Mucosa of descending colon (tissue), 3 donors: Measurements from ENCODE around the gene TMEM192. TPM values are rescaled to one million over a fixed set of nuclear protein-coding genes. Genes with fewer than 3 reads are reported as not detected.

Experiments
- ATAC-seq: fragments of 200-7000 bp; cut with Tn5 transposase; one replicate; pipeline ENCODE4 v1.9.1; 2020; ENCODE audit warnings: mild to moderate bottlenecking, moderate library complexity
- DNase-seq, 3 donors: peaks; one replicate each; pipeline ENCODE4 v3.0.0-alpha.2; 2020
- H3K36me3 ChIP-seq: fragments of 200-600 bp; one replicate; pipeline ENCODE4 v1.8.0; 2021; ENCODE audit warnings: low read depth, mild to moderate bottlenecking
- H3K4me1 ChIP-seq: fragments of 200-600 bp; one replicate; pipeline ENCODE4 v1.8.0; 2021; ENCODE audit warnings: low read depth, mild to moderate bottlenecking
- H3K4me3 ChIP-seq: fragments of 200-600 bp; one replicate; pipeline ENCODE4 v1.8.0; 2021; ENCODE audit warnings: mild to moderate bottlenecking
- H3K9me3 ChIP-seq: fragments of 200-600 bp; one replicate; pipeline ENCODE4 v1.8.0; 2021; ENCODE audit warnings: mild to moderate bottlenecking
- CTCF ChIP-seq: fragments of 200-600 bp; IDR thresholded peaks from one replicate; pipeline ENCODE4 v1.8.0; 2022; ENCODE audit warnings: antibody characterized with exemption, mild to moderate bottlenecking
- intact Hi-C, 2 donors: fragments of 100-400 bp; cut with DNase I in 1 of 2; cut with micrococcal nuclease in 1 of 2; formaldehyde crosslinking; loops; one replicate each; pipeline versions ENCODE4 v1.11.0 to v1.11.1; 2022; cut with DNase I, micrococcal nuclease
- total RNA-seq, 3 donors: library from RNA; stranded (reverse); fragmentation: NEBNext Ultra II Directional in 2 of 3; extraction: Animal tissue kit (Norgen Biotek cat#: 25700) in 2 of 3; gene quantifications; one replicate each; pipeline versions ENCODE4 v1.2.1 to v1.2.4, GENCODE V29; 2021 to 2023
- donor health status: DM: no; HTN: no; CAD: no; lungs with moderate emphysema.
- donor health status: DM: no; HTN: no; CAD: no.
- donor health status: DM: no; HTN: yes; CAD: no.

TMEM192 gene
- total RNA-seq, 3 donors from 2014 or later: 16.3 to 24.0 (median 18.7) TPM

- Histone ChIP-seq H3K4me3 (no peak overlapping the region), H3K9me3 (no peaks in the 10 kb centered on the region), H3K4me1 (no peaks in the 10 kb centered on the region), H3K36me3 (no peaks in the 10 kb centered on the region)
- ATAC-seq: no peak
- intact Hi-C loops: no loop called here
- TF ChIP-seq CTCF: no peak
- no peak for DNase-seq
Measured at GRCh38 chr4:165055601-165056000, 57.1 kb downstream of the TMEM192 start.

- peak; percentile 14 for ATAC-seq
- intact Hi-C loops: no loop called here
Measured at GRCh38 chr4:165053645-165054044, 59.0 kb downstream of the TMEM192 start, which contains the start of gene TRIM75. Gene TRIM75, plus strand, starts transcription at chr4:165053866. Its CDS starts 5,282 bp downstream, at chr4:165059148.

GRCh38 chr4:165052627-165053026 lies 60.0 kb downstream of the TMEM192 start:
- ATAC-seq (no peak), DNase-seq (no peak)
- Histone ChIP-seq H3K9me3 (no peaks in the 10 kb centered on the region), H3K36me3 (no peaks in the 10 kb centered on the region), H3K4me1 (no peaks in the 10 kb centered on the region), H3K4me3 (no peak overlapping the region)
- TF ChIP-seq CTCF: no peak
- intact Hi-C loops: no loop called here

More at GRCh38 chr4:165053645-165054044, 59.0 kb downstream of the TMEM192 start, which contains the start of gene TRIM75:
- H3K4me3 ChIP-seq: no peak within 1 kb of the TSS
- H3K4me1 ChIP-seq: no peaks in the 10 kb centered on the region
- TF ChIP-seq CTCF: no peak
- DNase-seq: no peak
- H3K9me3 ChIP-seq: no peaks in the 10 kb centered on the region
- no peaks in the 10 kb centered on the region for H3K36me3 ChIP-seq

- H3K4me3 ChIP-seq: no peak overlapping the region
- H3K9me3 ChIP-seq: no peaks in the 10 kb centered on the region
- no peak for TF ChIP-seq CTCF
- DNase-seq (no peak), ATAC-seq (no peak)
- no peaks in the 10 kb centered on the region for H3K4me1 ChIP-seq
- no peaks in the 10 kb centered on the region for H3K36me3 ChIP-seq
- intact Hi-C loops: no loop called here
Measured at GRCh38 chr4:165048170-165048569, 64.5 kb downstream of the TMEM192 start.

- no peak for ATAC-seq
- no peaks in the 10 kb centered on the region for H3K9me3 ChIP-seq
Measured at GRCh38 chr4:165031436-165032211, 81.0 kb downstream of the TMEM192 start, which contains the start of gene TRIM60. Gene TRIM60, plus strand, starts transcription at chr4:165031999. Its CDS starts 8,074 bp downstream, at chr4:165040073.

More at GRCh38 chr4:165031436-165032211, 81.0 kb downstream of the TMEM192 start, which contains the start of gene TRIM60:
- no peak within 1 kb of the TSS for H3K4me3 ChIP-seq
- intact Hi-C loops: no loop called here
- no peaks in the 10 kb centered on the region for H3K36me3 ChIP-seq
- no peak for DNase-seq
- TF ChIP-seq CTCF: no peak
- no peaks in the 10 kb centered on the region for H3K4me1 ChIP-seq
